HEK293 (cell line): Measurements from ENCODE around the gene KANSL1.

Experiments used
- CTCF ChIA-PET: fragments of 350-600 bp; formaldehyde crosslinking; extraction: SDS; loops from one replicate; lab custom pipeline; 2021; ENCODE audit warnings: antibody characterized with exemption; lab: Yijun Ruan, JAX
- POLR2A ChIA-PET: fragments of 300-600 bp; formaldehyde crosslinking; extraction: SDS; loops from one replicate; lab custom pipeline; 2020; ENCODE audit warnings: antibody characterized with exemption, inconsistent platforms; lab: Yijun Ruan, JAX
- H3K27ac ChIP-seq: fragments of 200-500 bp; sonication (Bioruptor generic); 2 replicates; pipeline ENCODE4 v1.5.1; 2014; ENCODE audit warnings: low read depth, low read length, control low read depth, inconsistent platforms; ENCODE audit errors: extremely low read depth
- H3K36me3 ChIP-seq, 2 experiments: fragments of 200-500 bp in 1 of 2; sonication (Bioruptor generic) in 1 of 2; 1 replicate in 1 of 2; 2 replicates in 1 of 2; pipeline ENCODE4 v1.5.1; 2014 to 2017; ENCODE audit warnings: inconsistent platforms in 2 of 2, low read length in 2 of 2; ENCODE audit not compliant: control insufficient read depth in 2 of 2, insufficient read depth in 1 of 2
- H3K4me1 ChIP-seq: fragments of 200-500 bp; sonication (Bioruptor generic); 2 replicates; pipeline ENCODE4 v1.5.1; 2014; ENCODE audit warnings: mild to moderate bottlenecking, low read length, inconsistent platforms; ENCODE audit not compliant: control insufficient read depth, insufficient read depth
- H3K4me3 ChIP-seq: 2 replicates; pipeline ENCODE4 v1.5.1; 2011; ENCODE audit warnings: low read depth, mild to moderate bottlenecking, control low read depth, low read length, moderate library complexity
- H3K9me3 ChIP-seq: fragments of 200-500 bp; sonication (Bioruptor generic); 2 replicates; pipeline ENCODE4 v1.5.1; 2014; ENCODE audit warnings: low read depth, low read length, inconsistent platforms; ENCODE audit not compliant: control insufficient read depth, insufficient read depth
- MEIS1 ChIP-seq: sonication (generic); formaldehyde crosslinking; IDR thresholded peaks from 2 replicates; pipeline ENCODE4 v1.8.1; 2022; ENCODE audit warnings: missing genetic modification reagents, mild to moderate bottlenecking, borderline replicate concordance
- PRDM1 ChIP-seq: fragments of 450-650 bp; formaldehyde crosslinking; IDR thresholded peaks from 2 replicates; pipeline ENCODE4; 2016; ENCODE audit warnings: missing biosample characterization, missing genetic modification characterization
- PRDM4 ChIP-seq: fragments of 450-650 bp; formaldehyde crosslinking; IDR thresholded peaks from 2 replicates; pipeline ENCODE4 v1.5.1; 2017; ENCODE audit warnings: missing biosample characterization, missing genetic modification characterization
- SCRT1 ChIP-seq: fragments of 450-650 bp; formaldehyde crosslinking; IDR thresholded peaks from 2 replicates; pipeline ENCODE4 v1.5.1; 2016; ENCODE audit warnings: missing biosample characterization, missing genetic modification characterization, borderline replicate concordance
- SETDB1 ChIP-seq: IDR thresholded peaks from one replicate; pipeline ENCODE4 v1.6.1; 2017; ENCODE audit warnings: mild to moderate bottlenecking, low read length, moderate library complexity, mixed read lengths; ENCODE audit not compliant: insufficient read length
- YY1 ChIP-seq: fragments of 450-650 bp; formaldehyde crosslinking; IDR thresholded peaks from 2 replicates; pipeline ENCODE4 v1.5.1; 2018; ENCODE audit warnings: missing biosample characterization, missing genetic modification characterization
- ZNF155 ChIP-seq: fragments of 450-650 bp; formaldehyde crosslinking; IDR thresholded peaks from 2 replicates; pipeline ENCODE4 v1.5.1; 2016; ENCODE audit warnings: missing biosample characterization, missing genetic modification characterization
- ZNF549 ChIP-seq: fragments of 450-650 bp; IDR thresholded peaks from 2 replicates; pipeline ENCODE4 v1.5.1; 2018; ENCODE audit warnings: missing biosample characterization, missing genetic modification characterization, mild to moderate bottlenecking, inconsistent platforms, moderate library complexity
- ZNF654 ChIP-seq: fragments of 450-650 bp; formaldehyde crosslinking; IDR thresholded peaks from 2 replicates; pipeline ENCODE4 v1.5.1; 2016; ENCODE audit warnings: low read depth, missing biosample characterization, missing genetic modification characterization
- ZNF837 ChIP-seq: fragments of 450-650 bp; formaldehyde crosslinking; IDR thresholded peaks from 2 replicates; pipeline ENCODE4 v1.5.1; 2016; ENCODE audit warnings: missing biosample characterization, missing genetic modification characterization
- TF ChIP-seq, protein P1 (sequence below): fragments of 450-650 bp; formaldehyde crosslinking; IDR thresholded peaks from 2 replicates; pipeline ENCODE4 v1.5.1; 2016; ENCODE audit warnings: missing biosample characterization, missing genetic modification characterization, borderline replicate concordance

Gene KANSL1

GRCh38 chr17:46097497-46097896 is 95.7 kb downstream of the KANSL1 start:
- TF ChIP-seq ZNF654 (tag by site-specific recombination) (peak; percentile 4; the same call in 1 of the 2 replicates), MEIS1 (CRISPR knock-in tag) (no peak)
- ChIA-PET POLR2A (no interaction called here), CTCF (no interaction called here)
- Histone ChIP-seq H3K4me3 (no peak overlapping the region), H3K9me3 (no peaks in the 10 kb centered on the region), H3K27ac (no peak overlapping the region), H3K36me3 (peaks cover 7 to 11% of the 10 kb centered on the region in 2 experiments), H3K4me1 (peaks cover 20% of the 10 kb centered on the region)

- no peak for TF ChIP-seq ZNF155
- TF ChIP-seq ZNF837 (tag by site-specific recombination), result no peak
- TF ChIP-seq, protein P1, sequence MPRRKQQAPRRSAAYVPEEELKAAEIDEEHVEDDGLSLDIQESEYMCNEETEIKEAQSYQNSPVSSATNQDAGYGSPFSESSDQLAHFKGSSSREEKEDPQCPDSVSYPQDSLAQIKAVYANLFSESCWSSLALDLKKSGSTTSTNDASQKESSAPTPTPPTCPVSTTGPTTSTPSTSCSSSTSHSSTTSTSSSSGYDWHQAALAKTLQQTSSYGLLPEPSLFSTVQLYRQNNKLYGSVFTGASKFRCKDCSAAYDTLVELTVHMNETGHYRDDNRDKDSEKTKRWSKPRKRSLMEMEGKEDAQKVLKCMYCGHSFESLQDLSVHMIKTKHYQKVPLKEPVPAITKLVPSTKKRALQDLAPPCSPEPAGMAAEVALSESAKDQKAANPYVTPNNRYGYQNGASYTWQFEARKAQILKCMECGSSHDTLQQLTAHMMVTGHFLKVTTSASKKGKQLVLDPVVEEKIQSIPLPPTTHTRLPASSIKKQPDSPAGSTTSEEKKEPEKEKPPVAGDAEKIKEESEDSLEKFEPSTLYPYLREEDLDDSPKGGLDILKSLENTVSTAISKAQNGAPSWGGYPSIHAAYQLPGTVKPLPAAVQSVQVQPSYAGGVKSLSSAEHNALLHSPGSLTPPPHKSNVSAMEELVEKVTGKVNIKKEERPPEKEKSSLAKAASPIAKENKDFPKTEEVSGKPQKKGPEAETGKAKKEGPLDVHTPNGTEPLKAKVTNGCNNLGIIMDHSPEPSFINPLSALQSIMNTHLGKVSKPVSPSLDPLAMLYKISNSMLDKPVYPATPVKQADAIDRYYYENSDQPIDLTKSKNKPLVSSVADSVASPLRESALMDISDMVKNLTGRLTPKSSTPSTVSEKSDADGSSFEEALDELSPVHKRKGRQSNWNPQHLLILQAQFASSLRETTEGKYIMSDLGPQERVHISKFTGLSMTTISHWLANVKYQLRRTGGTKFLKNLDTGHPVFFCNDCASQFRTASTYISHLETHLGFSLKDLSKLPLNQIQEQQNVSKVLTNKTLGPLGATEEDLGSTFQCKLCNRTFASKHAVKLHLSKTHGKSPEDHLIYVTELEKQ, result no peak
- no peak for TF ChIP-seq PRDM1 (tag by site-specific recombination)
- TF ChIP-seq PRDM4 (tag by site-specific recombination), result peak; percentile 67; the same call in 1 of the 2 replicates
- no peak for TF ChIP-seq ZNF549 (tag by site-specific recombination)
- TF ChIP-seq, all 188 proteins: peak for 1
- ChIA-PET POLR2A (no interaction called here), CTCF (interaction anchor here (1.1 kb wide), 1 partner anchor 120 kb away, joined by 4 read pairs; no protein-coding TSS in a partner anchor)
- no peak overlapping the region for H3K27ac ChIP-seq
- no peak overlapping the region for H3K4me3 ChIP-seq
- H3K36me3 ChIP-seq, result peaks cover 15 to 31% of the 10 kb centered on the region in 2 experiments
- H3K9me3 ChIP-seq, result no peaks in the 10 kb centered on the region
- H3K4me1 ChIP-seq, result no peaks in the 10 kb centered on the region
These were observed 100.2 kb downstream of the KANSL1 start for GRCh38 chr17:46092991-46093390.

GRCh38 chr17:46090871-46091270 is 102.4 kb downstream of the KANSL1 start:
- no peak overlapping the region for H3K4me3 ChIP-seq
- peaks cover 15 to 31% of the 10 kb centered on the region in 2 experiments for H3K36me3 ChIP-seq

DNA sequence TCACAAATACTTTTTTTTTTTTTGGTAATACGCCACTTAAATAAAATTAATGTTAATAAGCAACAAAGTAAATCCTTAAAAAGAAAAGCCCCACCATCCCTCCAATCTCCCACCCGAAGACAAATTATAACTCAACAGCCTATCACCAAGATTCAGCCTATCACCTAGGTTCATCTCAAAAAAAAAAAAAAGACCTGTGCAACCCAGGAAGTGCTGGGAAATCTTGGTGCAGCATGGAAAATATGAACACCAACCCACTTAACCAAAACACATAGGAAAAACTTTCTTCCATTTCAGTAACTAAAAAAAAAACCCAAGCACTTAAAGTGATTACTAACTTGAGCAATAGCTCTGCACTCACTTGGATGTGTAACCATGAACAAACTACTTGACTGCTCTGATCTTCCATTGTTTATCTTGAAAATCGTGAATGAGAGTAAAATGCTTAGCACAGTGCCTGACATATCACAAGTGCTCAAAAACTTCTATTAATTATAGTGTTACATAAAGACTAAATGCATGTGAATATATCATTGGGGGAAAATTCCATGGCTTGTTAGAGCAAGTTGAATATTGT is 103.8 kb downstream of the KANSL1 start:
- ChIA-PET POLR2A (no interaction called here), CTCF (interaction anchor here (0.6 to 2.9 kb wide), 8 partner anchors 11 to 769 kb away, joined by 3 to 12 read pairs (median 6); partner anchors contain the start of gene KANSL1)
- Histone ChIP-seq H3K4me1 (no peaks in the 10 kb centered on the region), H3K27ac (no peak overlapping the region), H3K9me3 (no peaks in the 10 kb centered on the region), H3K4me3 (no peak overlapping the region), H3K36me3 (peaks cover 15 to 30% of the 10 kb centered on the region in 2 experiments)
- TF ChIP-seq SCRT1 (tag by site-specific recombination) (no peak), SETDB1 (no peak)

More at GRCh38 chr17:46090871-46091270, 102.4 kb downstream of the KANSL1 start:
- Histone ChIP-seq H3K9me3 (no peaks in the 10 kb centered on the region), H3K27ac (no peak overlapping the region), H3K4me1 (no peaks in the 10 kb centered on the region)
- ChIA-PET CTCF (interaction anchor here (0.5 to 2.9 kb wide), 8 partner anchors 10 to 122 kb away, joined by 3 to 12 read pairs (median 4); partner anchors contain the start of gene KANSL1), POLR2A (interaction anchor here (0.8 kb wide), 1 partner anchor 90 kb away, joined by 3 read pairs; no protein-coding TSS in a partner anchor)
- TF ChIP-seq PRDM1 (tag by site-specific recombination), result peak; percentile 82
- no peak for TF ChIP-seq YY1 (tag by site-specific recombination)
